HAP-1 (cell line): ENCODE results near the gene C1QTNF9.
"Not testable (repeated sequence)": the region's sequence is repeated elsewhere in the genome, so short reads cannot be mapped to it uniquely, and the experiment has no call there.

ENCODE experiments used
- DNase-seq, 2 experiments: peaks; one replicate each; pipeline ENCODE4 v3.0.0-alpha.2; 2016 to 2020; ENCODE audit warnings: low spot score in 2 of 2
- H3K27me3 ChIP-seq: fragments of 250-450 bp; sonication (Bioruptor Pico); 2 replicates; pipeline ENCODE4 v1.5.1; 2020; ENCODE audit warnings: low read depth, mild to moderate bottlenecking, moderate library complexity
- H3K36me3 ChIP-seq: fragments of 250-450 bp; sonication (Bioruptor Pico); replicated peaks from 2 replicates; pipeline ENCODE4 v1.5.1; 2020; ENCODE audit warnings: mild to moderate bottlenecking
- H3K4me1 ChIP-seq: fragments of 250-450 bp; sonication (Bioruptor Pico); 2 replicates; pipeline ENCODE4 v1.5.1; 2020; ENCODE audit warnings: mild to moderate bottlenecking
- H3K4me3 ChIP-seq: fragments of 250-450 bp; sonication (Bioruptor Pico); 2 replicates; pipeline ENCODE4 v1.5.1; 2020; ENCODE audit warnings: mild to moderate bottlenecking, moderate library complexity
- H3K9me3 ChIP-seq: fragments of 250-450 bp; sonication (Bioruptor Pico); 2 replicates; pipeline ENCODE4 v1.5.1; 2020; ENCODE audit warnings: mild to moderate bottlenecking, moderate library complexity
- in situ Hi-C: fragments of 300-500 bp; cut with MboI; formaldehyde crosslinking; loops from 3 replicates; pipeline ENCODE4 v1.14.3; 2020; ENCODE audit warnings: low sequenced_read_pairs, inconsistent platforms, mixed read lengths

Gene C1QTNF9

GRCh38 chr13:24321416-24321815 is 12.0 kb downstream of the C1QTNF9 start:
- H3K27me3 ChIP-seq, H3K9me3 ChIP-seq, DNase-seq, H3K36me3 ChIP-seq, H3K4me1 ChIP-seq, H3K4me3 ChIP-seq, in situ Hi-C loops: not testable (repeated sequence)

GRCh38 chr13:24322470-24322869 is 13.1 kb downstream of the C1QTNF9 start:
- H3K9me3 ChIP-seq, DNase-seq, H3K27me3 ChIP-seq, H3K4me1 ChIP-seq, H3K36me3 ChIP-seq, in situ Hi-C loops, H3K4me3 ChIP-seq: not testable (repeated sequence)

GRCh38 chr13:24323036-24323738 is 13.8 kb downstream of the C1QTNF9 start:
- DNase-seq, result no peak

GRCh38 chr13:24323739-24324075 is 14.3 kb downstream of the C1QTNF9 start:
- Histone ChIP-seq H3K4me1 (no peaks in the 10 kb centered on the region), H3K36me3 (no peaks in the 10 kb centered on the region), H3K4me3 (no peak overlapping the region), H3K9me3 (no peaks in the 10 kb centered on the region), H3K27me3 (no peaks in the 10 kb centered on the region)
- in situ Hi-C loops, result no loop called here
- no peak for DNase-seq

More at GRCh38 chr13:24323036-24323738, 13.8 kb downstream of the C1QTNF9 start:
- Histone ChIP-seq H3K9me3 (no peaks in the 10 kb centered on the region), H3K36me3 (no peaks in the 10 kb centered on the region), H3K4me1 (no peaks in the 10 kb centered on the region), H3K4me3 (no peak overlapping the region), H3K27me3 (no peaks in the 10 kb centered on the region)
- in situ Hi-C loops, result no loop called here

- DNase-seq, H3K4me1 ChIP-seq, H3K4me3 ChIP-seq, H3K36me3 ChIP-seq, H3K9me3 ChIP-seq, H3K27me3 ChIP-seq: not testable (repeated sequence)
- in situ Hi-C loops, result loop anchor here (5.0 kb wide), 1 partner anchor 1415 kb away; no protein-coding TSS in a partner anchor
These were observed 18.2 kb downstream of the C1QTNF9 start for GRCh38 chr13:24327598-24327997.

- Histone ChIP-seq H3K4me1 (no peaks in the 10 kb centered on the region), H3K9me3 (no peaks in the 10 kb centered on the region), H3K27me3 (no peaks in the 10 kb centered on the region), H3K4me3 (no peak overlapping the region), H3K36me3 (no peaks in the 10 kb centered on the region)
- in situ Hi-C loops, result loop anchor here (5.0 kb wide), 1 partner anchor 1416 kb away; no protein-coding TSS in a partner anchor
- no peak for DNase-seq
These were observed 18.8 kb downstream of the C1QTNF9 start for GRCh38 chr13:24328145-24328544.

GRCh38 chr13:24338721-24339120 is 29.3 kb downstream of the C1QTNF9 start:
- Histone ChIP-seq H3K4me3 (no peak overlapping the region), H3K36me3 (no peaks in the 10 kb centered on the region), H3K4me1 (no peaks in the 10 kb centered on the region), H3K27me3 (no peaks in the 10 kb centered on the region), H3K9me3 (no peaks in the 10 kb centered on the region)
- DNase-seq, result no peak
- in situ Hi-C loops, result no loop called here

GRCh38 chr13:24339937-24340607 is 30.7 kb downstream of the C1QTNF9 start:
- H3K27me3 ChIP-seq, result no peaks in the 10 kb centered on the region
- H3K4me3 ChIP-seq, result no peak overlapping the region
- no peaks in the 10 kb centered on the region for H3K36me3 ChIP-seq
- H3K4me1 ChIP-seq, result no peaks in the 10 kb centered on the region
- no peak for DNase-seq
- H3K9me3 ChIP-seq, result no peaks in the 10 kb centered on the region
- in situ Hi-C loops, result no loop called here

- Histone ChIP-seq H3K4me1 (no peaks in the 10 kb centered on the region), H3K4me3 (no peak overlapping the region), H3K27me3 (no peaks in the 10 kb centered on the region), H3K36me3 (no peaks in the 10 kb centered on the region), H3K9me3 (no peaks in the 10 kb centered on the region)
- in situ Hi-C loops, result no loop called here
- DNase-seq, result no peak
These were observed 31.2 kb downstream of the C1QTNF9 start for GRCh38 chr13:24340608-24340955.

GRCh38 chr13:24341439-24341838 is 32.1 kb downstream of the C1QTNF9 start:
- H3K4me3 ChIP-seq, result no peak overlapping the region
- no peak for DNase-seq
- H3K27me3 ChIP-seq, result no peaks in the 10 kb centered on the region
- in situ Hi-C loops, result no loop called here
- no peaks in the 10 kb centered on the region for H3K4me1 ChIP-seq
- H3K9me3 ChIP-seq, result no peaks in the 10 kb centered on the region
- H3K36me3 ChIP-seq, result no peaks in the 10 kb centered on the region

- H3K36me3 ChIP-seq, result no peaks in the 10 kb centered on the region
- no peaks in the 10 kb centered on the region for H3K27me3 ChIP-seq
- H3K4me3 ChIP-seq, result no peak overlapping the region
- no peaks in the 10 kb centered on the region for H3K4me1 ChIP-seq
- no peak for DNase-seq
- no peaks in the 10 kb centered on the region for H3K9me3 ChIP-seq
- in situ Hi-C loops, result no loop called here
These were observed 39.0 kb downstream of the C1QTNF9 start for GRCh38 chr13:24348385-24348784.

- DNase-seq, result no peak
- H3K4me3 ChIP-seq, result no peak overlapping the region
- H3K27me3 ChIP-seq, result no peaks in the 10 kb centered on the region
- H3K4me1 ChIP-seq, result no peaks in the 10 kb centered on the region
- H3K9me3 ChIP-seq, result no peaks in the 10 kb centered on the region
- no peaks in the 10 kb centered on the region for H3K36me3 ChIP-seq
- in situ Hi-C loops, result no loop called here
These were observed 39.6 kb downstream of the C1QTNF9 start for GRCh38 chr13:24348797-24349515.

- H3K9me3 ChIP-seq, in situ Hi-C loops, H3K27me3 ChIP-seq, H3K36me3 ChIP-seq, H3K4me1 ChIP-seq, H3K4me3 ChIP-seq, DNase-seq: not testable (repeated sequence)
These were observed 40.6 kb downstream of the C1QTNF9 start for GRCh38 chr13:24349778-24350664.
